Astrocyte (in vitro differentiated cells and primary cell): ENCODE measurements around the gene FUT8. TPM values are rescaled to one million over a fixed set of nuclear protein-coding genes. Genes with fewer than 3 reads are reported as not detected.
A peak's percentile ranks its signal among the peaks of the same experiment; 100 is the strongest.

ENCODE experiments used
- DNase-seq: peaks from one replicate; pipeline ENCODE4 v3.0.0-alpha.2; 2010; ENCODE audit warnings: low read depth
- FAIRE-seq: peaks from 2 replicates; lab custom pipeline; 2011; peaks lifted over from hg19 to GRCh38; lab: Jason Lieb, UNC
- H2AFZ ChIP-seq: 2 replicates; pipeline ENCODE4 v1.6.0; 2012; ENCODE audit warnings: low read depth, low read length, inconsistent platforms
- H3K27ac ChIP-seq: 2 replicates; pipeline ENCODE4 v1.5.1; 2011; ENCODE audit warnings: low read depth, low read length, inconsistent platforms
- H3K27me3 ChIP-seq: 2 replicates; pipeline ENCODE4 v1.6.0; 2011; ENCODE audit warnings: low read length, inconsistent platforms; ENCODE audit not compliant: insufficient read depth
- H3K36me3 ChIP-seq: 2 replicates; pipeline ENCODE4 v1.5.1; 2011; ENCODE audit warnings: low read length, inconsistent platforms; ENCODE audit not compliant: insufficient read depth
- H3K4me1 ChIP-seq: 2 replicates; pipeline ENCODE4 v1.5.1; 2011; ENCODE audit warnings: low read length, inconsistent platforms; ENCODE audit not compliant: insufficient read depth
- H3K4me2 ChIP-seq: 2 replicates; pipeline ENCODE4 v1.6.0; 2012; ENCODE audit warnings: low read length, inconsistent platforms
- H3K4me3 ChIP-seq: 2 replicates; pipeline ENCODE4 v1.5.1; 2011; ENCODE audit warnings: low read depth, mild to moderate bottlenecking, low read length, inconsistent platforms; ENCODE audit not compliant: insufficient read depth
- H3K79me2 ChIP-seq: 2 replicates; pipeline ENCODE4 v1.6.0; 2012; ENCODE audit warnings: mild to moderate bottlenecking, low read length, inconsistent platforms; ENCODE audit not compliant: insufficient read depth
- H3K9ac ChIP-seq: 2 replicates; pipeline ENCODE4 v1.6.0; 2012; ENCODE audit warnings: mild to moderate bottlenecking, low read length, inconsistent platforms
- H3K9me3 ChIP-seq: 2 replicates; pipeline ENCODE4 v1.5.1; 2012; ENCODE audit warnings: low read depth, mild to moderate bottlenecking, low read length, inconsistent platforms; ENCODE audit not compliant: insufficient read depth
- H4K20me1 ChIP-seq: 2 replicates; pipeline ENCODE4 v1.6.0; 2012; ENCODE audit warnings: low read length, inconsistent platforms; ENCODE audit not compliant: insufficient read depth
- H3K27ac Mint-ChIP-seq: one replicate; pipeline ENCODE4 v1.8.0; 2021; ENCODE audit warnings: mild to moderate bottlenecking, mixed read lengths; ENCODE audit not compliant: unreplicated experiment
- H3K27me3 Mint-ChIP-seq: one replicate; pipeline ENCODE4 v1.8.0; 2021; ENCODE audit warnings: low read depth, mixed read lengths; ENCODE audit not compliant: unreplicated experiment
- H3K36me3 Mint-ChIP-seq: one replicate; pipeline ENCODE4 v1.8.0; 2021; ENCODE audit warnings: low read depth, mixed read lengths; ENCODE audit not compliant: unreplicated experiment
- H3K4me1 Mint-ChIP-seq: one replicate; pipeline ENCODE4 v1.8.0; 2021; ENCODE audit warnings: low read depth, mixed read lengths; ENCODE audit not compliant: unreplicated experiment
- H3K4me3 Mint-ChIP-seq: one replicate; pipeline ENCODE4 v1.8.0; 2021; ENCODE audit warnings: mild to moderate bottlenecking, moderate library complexity, mixed read lengths; ENCODE audit not compliant: unreplicated experiment
- H3K9me3 Mint-ChIP-seq: one replicate; pipeline ENCODE4 v1.8.0; 2021; ENCODE audit warnings: mild to moderate bottlenecking, mixed read lengths; ENCODE audit not compliant: unreplicated experiment
- EZH2 ChIP-seq: IDR thresholded peaks from 2 replicates; pipeline ENCODE4 v1.6.1; 2012; ENCODE audit warnings: mild to moderate bottlenecking, low read length, inconsistent platforms; ENCODE audit not compliant: insufficient read depth
- total RNA-seq: library from RNA; stranded (reverse); gene quantifications from 2 replicates; pipeline ENCODE4 v1.2.1, GENCODE V29; 2021
- TF ChIP-seq, protein P1 (sequence below): IDR thresholded peaks from 2 replicates; pipeline ENCODE4 v1.5.1; 2011; ENCODE audit warnings: low read depth, mild to moderate bottlenecking, inconsistent platforms, low read length, moderate library complexity; ENCODE audit not compliant: insufficient read depth

FUT8 gene
- total RNA-seq, 1 donor from 2014 or later, result 52.7 TPM

DNA sequence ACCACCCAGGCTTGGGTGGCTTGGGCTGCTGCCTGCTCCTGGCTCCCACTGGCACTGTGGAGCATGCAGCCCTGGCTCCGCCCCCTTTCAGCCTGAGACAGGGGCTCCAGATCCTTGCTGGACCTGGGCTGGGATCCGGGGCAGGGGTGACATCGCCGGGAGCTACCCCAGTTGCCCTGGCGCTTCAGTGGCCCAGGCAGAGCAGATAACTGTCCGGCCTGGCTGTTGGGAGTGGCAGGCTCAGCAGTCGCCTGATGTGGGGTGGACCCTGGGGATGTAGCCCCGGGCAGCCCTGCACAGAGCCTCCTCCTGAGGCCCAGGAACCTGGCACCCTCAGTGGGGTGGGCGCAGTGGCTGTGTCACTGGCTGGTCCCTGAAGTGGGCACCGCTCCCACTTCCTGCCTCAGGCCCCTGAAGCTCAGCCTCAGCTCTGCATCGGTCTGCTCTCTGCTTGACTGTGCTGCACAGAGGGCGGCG lies 57.9 kb downstream of the FUT8 start:
- peaks cover 94% of the 10 kb centered on the region for H3K79me2 ChIP-seq
- TF ChIP-seq, protein P1, sequence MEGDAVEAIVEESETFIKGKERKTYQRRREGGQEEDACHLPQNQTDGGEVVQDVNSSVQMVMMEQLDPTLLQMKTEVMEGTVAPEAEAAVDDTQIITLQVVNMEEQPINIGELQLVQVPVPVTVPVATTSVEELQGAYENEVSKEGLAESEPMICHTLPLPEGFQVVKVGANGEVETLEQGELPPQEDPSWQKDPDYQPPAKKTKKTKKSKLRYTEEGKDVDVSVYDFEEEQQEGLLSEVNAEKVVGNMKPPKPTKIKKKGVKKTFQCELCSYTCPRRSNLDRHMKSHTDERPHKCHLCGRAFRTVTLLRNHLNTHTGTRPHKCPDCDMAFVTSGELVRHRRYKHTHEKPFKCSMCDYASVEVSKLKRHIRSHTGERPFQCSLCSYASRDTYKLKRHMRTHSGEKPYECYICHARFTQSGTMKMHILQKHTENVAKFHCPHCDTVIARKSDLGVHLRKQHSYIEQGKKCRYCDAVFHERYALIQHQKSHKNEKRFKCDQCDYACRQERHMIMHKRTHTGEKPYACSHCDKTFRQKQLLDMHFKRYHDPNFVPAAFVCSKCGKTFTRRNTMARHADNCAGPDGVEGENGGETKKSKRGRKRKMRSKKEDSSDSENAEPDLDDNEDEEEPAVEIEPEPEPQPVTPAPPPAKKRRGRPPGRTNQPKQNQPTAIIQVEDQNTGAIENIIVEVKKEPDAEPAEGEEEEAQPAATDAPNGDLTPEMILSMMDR, result no peak
- TF ChIP-seq EZH2, result no peak
- Mint-ChIP-seq H3K27ac (no peak overlapping the region), H3K4me3 (no peak overlapping the region), H3K27me3 (no peaks in the 10 kb centered on the region), H3K9me3 (no peaks in the 10 kb centered on the region), H3K4me1 (peaks cover 12% of the 10 kb centered on the region), H3K36me3 (peaks cover 1% of the 10 kb centered on the region)
- DNase-seq (no peak), FAIRE-seq (no peak)
- no peak overlapping the region for H3K4me3 ChIP-seq
- peaks cover 40% of the 10 kb centered on the region for H4K20me1 ChIP-seq
- H3K27ac ChIP-seq, result no peak overlapping the region
- no peak overlapping the region for H3K9ac ChIP-seq
- H3K36me3 ChIP-seq, result no peaks in the 10 kb centered on the region
- no peaks in the 10 kb centered on the region for H3K27me3 ChIP-seq
- H3K4me2 ChIP-seq, result no peak overlapping the region
- no peaks in the 10 kb centered on the region for H3K9me3 ChIP-seq
- no peak overlapping the region for H2AFZ ChIP-seq
- no peaks in the 10 kb centered on the region for H3K4me1 ChIP-seq

DNA sequence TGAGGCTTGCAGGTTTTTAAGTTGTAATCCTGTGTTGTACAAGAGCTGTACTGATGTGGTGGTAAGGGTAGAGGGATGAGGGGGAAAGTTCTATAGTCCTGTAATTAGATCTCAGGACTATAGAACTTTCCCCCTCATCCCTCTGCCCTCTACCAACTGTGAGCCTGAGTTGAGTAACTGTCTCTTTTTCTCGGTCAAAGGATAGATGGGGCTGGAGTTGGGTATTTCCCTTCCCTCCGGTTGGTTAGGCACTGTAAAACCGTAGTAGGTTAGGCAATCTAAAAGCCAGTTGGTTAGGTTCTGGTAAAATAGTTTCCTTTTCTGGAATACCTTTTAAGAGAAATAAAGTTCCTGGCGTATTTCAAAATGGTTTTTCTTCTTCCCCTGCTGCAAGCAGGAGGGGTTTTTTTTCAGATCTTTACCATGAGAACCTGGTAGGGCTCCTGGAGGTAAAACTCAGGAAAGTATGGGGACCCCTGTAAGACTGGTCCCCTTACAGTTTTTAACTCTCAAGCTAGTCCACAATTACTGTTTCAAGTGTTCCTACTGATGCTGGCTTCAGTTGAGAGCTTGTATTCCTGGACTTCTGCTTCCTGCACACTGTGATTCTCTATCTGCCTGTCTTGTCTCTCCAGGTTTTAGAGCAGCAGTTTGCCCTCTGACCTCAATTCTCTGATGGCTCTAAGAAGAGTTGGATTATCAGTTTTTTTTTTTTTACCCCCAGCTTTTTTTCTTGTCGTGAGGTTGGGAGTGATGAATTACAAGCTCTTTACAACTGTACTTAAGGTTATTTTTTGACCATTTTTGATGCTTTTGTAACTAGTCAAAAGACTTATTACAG lies 58.7 kb downstream of the FUT8 start:
- Histone ChIP-seq H3K9ac (no peak overlapping the region), H3K79me2 (peaks cover 94% of the 10 kb centered on the region), H3K36me3 (no peaks in the 10 kb centered on the region), H3K9me3 (no peaks in the 10 kb centered on the region), H4K20me1 (peaks cover 48% of the 10 kb centered on the region), H3K27ac (no peak overlapping the region), H3K4me3 (no peak overlapping the region), H2AFZ (no peak overlapping the region), H3K4me2 (no peak overlapping the region), H3K27me3 (no peaks in the 10 kb centered on the region), H3K4me1 (no peaks in the 10 kb centered on the region)
- peaks cover 15% of the 10 kb centered on the region for H3K4me1 Mint-ChIP-seq
- H3K4me3 Mint-ChIP-seq, result no peak overlapping the region
- no peak for TF ChIP-seq EZH2
- TF ChIP-seq, protein P1, result no peak
- H3K27me3 Mint-ChIP-seq, result no peaks in the 10 kb centered on the region
- H3K9me3 Mint-ChIP-seq, result no peaks in the 10 kb centered on the region
- FAIRE-seq (no peak), DNase-seq (no peak)
- peaks cover 1% of the 10 kb centered on the region for H3K36me3 Mint-ChIP-seq
- peak overlapping the region; percentile 62 for H3K27ac Mint-ChIP-seq

DNA sequence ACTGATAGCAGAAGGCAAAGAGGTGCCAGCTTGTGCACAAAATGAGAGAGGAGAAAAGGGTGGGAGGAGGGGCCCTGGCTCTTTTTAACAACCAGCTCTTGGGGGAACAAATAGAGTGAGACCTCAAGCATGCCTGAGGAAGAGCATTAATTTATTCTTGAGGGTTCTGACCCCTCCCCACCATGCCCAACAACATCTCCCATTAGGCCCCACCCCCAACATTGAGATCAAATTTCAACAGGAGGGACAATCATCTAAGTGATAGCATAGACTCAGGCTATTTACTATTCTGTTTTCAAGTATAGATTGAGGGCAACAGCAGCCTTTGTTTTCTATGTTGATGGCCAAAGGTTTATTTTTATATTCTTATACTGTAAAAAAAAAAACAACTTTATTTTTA lies 59.7 kb downstream of the FUT8 start:
- Mint-ChIP-seq H3K4me1 (peaks cover 17% of the 10 kb centered on the region), H3K36me3 (peaks cover 1% of the 10 kb centered on the region), H3K4me3 (no peak overlapping the region), H3K9me3 (no peaks in the 10 kb centered on the region), H3K27ac (no peak overlapping the region), H3K27me3 (no peaks in the 10 kb centered on the region)
- Histone ChIP-seq H3K9ac (no peak overlapping the region), H3K79me2 (peaks cover 93% of the 10 kb centered on the region), H3K9me3 (no peaks in the 10 kb centered on the region), H2AFZ (no peak overlapping the region), H3K27ac (no peak overlapping the region), H3K4me3 (no peak overlapping the region), H3K36me3 (no peaks in the 10 kb centered on the region), H3K4me2 (no peak overlapping the region), H3K27me3 (no peaks in the 10 kb centered on the region), H4K20me1 (peaks cover 48% of the 10 kb centered on the region), H3K4me1 (no peaks in the 10 kb centered on the region)
- DNase-seq (no peak), FAIRE-seq (no peak)
- TF ChIP-seq, protein P1, result no peak
- no peak for TF ChIP-seq EZH2
